Right forelimb (tissue), 1 donor: ENCODE measurements around the gene NCK2.

Experiments used
- DNase-seq: peaks from one replicate; pipeline ENCODE4 v3.0.0-alpha.2; 2018

NCK2 gene

GRCh38 chr2:105820151-105820550, 75.4 kb downstream of the NCK2 start:
- DNase-seq = no peak

GRCh38 chr2:105820691-105821090, 76.0 kb downstream of the NCK2 start:
- DNase-seq = no peak

DNA sequence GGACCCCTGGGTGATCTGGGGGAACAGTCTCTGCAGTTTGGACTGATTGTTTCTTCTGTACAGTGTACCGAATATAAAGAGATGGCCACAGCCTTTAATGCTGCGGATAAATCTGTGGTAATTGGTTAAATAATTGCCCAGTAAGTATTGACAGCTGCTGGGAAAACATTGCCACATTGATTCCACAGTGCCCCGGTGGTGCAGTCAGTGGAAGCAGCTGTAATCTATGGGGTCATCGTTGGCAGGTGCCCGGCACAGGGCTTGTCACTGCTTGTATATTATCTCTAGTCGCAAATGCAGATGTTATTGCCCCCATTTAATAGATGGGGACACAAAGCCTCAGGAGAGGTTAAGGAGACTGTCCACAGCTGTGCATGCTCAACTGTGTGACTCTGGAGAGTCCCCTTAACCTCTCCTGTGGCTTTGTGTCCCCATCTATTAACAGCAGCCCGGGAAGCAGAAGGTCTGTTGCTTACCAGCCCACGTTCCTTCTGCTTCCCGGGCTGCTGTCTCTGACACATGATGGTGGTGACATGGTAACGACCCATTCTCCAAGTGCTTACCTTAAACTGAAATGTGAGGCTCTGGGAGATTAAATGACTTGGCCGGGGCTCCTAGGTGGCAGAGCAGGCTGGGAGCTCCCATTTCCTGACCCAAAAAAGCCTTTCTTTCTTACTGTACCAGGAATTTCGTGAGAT, 76.9 kb downstream of the NCK2 start:
- DNase-seq = no peak

- no peak for DNase-seq
Observed at GRCh38 chr2:105822186-105822585, 77.5 kb downstream of the NCK2 start.

GRCh38 chr2:105824446-105824845, 79.7 kb downstream of the NCK2 start:
- DNase-seq = no peak

DNA sequence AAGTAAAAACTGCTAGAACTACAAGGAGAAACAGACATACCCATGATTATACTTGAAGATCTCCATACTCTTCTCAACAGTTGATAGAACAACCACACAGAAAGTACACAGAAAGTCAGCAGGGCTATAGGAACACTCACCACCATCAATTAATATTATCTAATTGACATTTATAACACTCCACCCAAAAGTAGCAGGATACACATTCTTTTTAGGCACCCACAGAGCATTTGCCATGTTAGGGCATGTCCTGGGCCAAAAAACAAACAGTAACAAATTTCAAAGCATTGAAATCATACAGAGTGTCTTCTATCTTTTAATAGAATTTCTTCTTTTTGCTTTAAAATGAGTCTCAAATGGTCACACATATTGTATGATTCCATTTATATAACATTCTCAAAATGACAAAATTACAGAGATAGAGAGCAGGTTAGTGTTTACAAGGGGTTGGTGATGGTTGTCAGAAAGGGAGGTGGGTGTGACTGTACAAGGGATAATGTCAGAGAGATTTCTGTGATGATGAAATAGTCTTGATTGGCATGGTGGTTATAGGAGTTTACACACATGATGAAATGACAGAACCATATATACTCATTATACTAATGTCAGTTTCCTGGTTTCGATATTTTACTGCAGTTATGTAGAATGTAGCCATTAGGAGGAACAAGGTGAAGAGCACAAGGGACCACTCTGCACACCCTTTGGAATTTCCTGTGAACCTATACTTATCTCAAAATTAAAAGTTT, 82.8 kb downstream of the NCK2 start:
- DNase-seq = no peak

GRCh38 chr2:105828558-105828957, 83.8 kb downstream of the NCK2 start:
- DNase-seq = no peak

DNA sequence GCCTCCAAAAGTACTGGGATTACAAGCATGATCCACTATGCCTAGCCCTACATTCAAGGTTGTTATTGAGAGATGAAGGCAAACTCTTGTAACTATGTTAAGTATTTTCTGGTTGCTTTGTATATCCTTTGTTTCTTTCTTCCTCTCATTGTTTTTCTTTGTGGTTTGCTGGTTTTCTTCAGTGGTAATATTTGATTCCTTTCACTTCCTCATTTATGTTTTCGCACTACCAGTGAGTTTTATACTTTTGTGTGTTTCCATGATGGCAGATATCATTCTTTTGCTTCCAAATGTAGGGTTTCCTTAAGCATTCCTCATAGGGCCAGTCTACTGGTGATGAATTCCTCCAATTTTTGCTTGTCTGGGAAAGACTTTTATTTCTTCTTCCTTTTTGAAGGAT, 90.2 kb downstream of the NCK2 start:
- no peak for DNase-seq

GRCh38 chr2:105836341-105836740, 91.6 kb downstream of the NCK2 start:
- no peak for DNase-seq

DNA sequence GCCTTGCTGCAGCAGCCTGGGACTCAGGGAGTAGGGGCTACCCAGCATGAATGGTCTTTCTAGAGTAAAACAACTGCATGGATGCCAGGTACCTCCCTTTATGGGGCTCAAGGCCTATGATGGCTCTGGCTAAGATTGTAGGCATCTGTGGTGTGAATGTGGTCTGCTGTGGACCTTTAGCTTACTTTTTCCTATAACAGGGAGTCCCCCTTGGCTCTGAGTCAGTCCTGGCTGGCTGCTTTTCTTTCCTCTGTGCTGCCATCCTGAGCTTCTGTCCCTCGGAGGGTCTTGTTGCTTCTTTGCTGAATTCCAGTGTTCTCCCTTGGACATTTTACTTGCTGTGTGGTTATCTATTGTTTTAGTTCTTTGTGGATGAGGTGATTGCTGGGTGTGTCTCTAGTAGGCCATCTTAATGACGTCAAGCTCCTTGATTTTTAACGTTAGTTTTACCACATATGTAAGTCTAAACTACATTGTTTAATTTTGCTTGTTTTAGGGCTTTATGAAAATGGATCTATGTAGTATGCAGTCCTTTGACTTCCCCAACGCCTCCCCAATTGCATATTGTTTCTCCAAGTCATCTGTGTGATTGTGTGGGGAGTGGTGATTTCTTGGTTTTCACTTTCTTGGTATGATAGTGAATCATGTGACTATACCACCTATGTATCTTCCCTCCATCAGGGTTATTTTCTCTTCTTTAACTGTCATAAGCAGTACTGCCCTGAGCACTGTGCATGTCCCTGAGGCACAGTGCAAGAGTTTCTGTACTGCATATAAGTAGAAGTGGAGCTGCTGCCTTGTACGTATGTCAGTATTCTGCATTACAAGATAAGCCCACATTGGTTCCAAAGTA, 92.4 kb downstream of the NCK2 start:
- DNase-seq = no peak

GRCh38 chr2:105839793-105840192, 95.1 kb downstream of the NCK2 start:
- DNase-seq = no peak

DNA sequence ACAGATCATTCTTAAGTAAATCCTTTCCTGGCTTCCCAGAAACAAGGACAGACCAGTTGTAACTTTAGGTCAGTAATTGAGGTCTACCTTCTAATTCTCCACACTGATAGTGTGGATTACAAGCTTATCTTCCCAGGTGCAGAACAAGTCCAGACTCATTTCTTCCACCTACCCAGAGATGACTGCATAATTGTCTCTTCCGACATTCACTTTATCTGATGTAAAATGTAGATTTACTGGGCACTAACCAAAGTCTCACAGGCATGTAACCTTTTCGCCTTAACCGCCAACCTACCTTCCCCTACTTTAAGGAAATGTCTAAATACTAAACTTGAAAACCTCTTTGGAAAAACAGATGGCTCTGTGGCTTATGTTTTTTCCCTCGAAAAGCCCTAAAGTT, 96.2 kb downstream of the NCK2 start:
- no peak for DNase-seq

DNA sequence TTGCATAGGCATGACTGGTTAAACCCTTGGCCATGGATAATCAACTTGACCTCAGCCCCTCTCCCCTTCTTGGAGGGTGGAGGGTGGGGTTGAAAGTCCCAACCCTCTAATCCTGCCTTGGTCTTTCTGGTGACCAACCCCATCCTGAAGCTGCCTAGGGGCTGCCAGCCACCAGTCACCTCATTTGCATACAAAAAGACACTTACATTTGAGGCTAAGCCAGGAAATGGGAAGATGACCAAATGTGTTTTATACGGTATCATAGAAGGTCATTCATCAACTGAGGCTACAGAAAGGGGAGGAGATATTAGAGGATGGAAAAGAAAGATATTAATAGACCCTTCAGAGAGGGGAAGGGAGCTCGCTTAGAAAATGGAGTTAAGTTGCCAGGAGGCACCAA, 96.8 kb downstream of the NCK2 start:
- no peak for DNase-seq

- no peak for DNase-seq
Observed at GRCh38 chr2:105842555-105842954, 97.8 kb downstream of the NCK2 start.

GRCh38 chr2:105843476-105844374, 99.0 kb downstream of the NCK2 start:
- DNase-seq = no peak

DNA sequence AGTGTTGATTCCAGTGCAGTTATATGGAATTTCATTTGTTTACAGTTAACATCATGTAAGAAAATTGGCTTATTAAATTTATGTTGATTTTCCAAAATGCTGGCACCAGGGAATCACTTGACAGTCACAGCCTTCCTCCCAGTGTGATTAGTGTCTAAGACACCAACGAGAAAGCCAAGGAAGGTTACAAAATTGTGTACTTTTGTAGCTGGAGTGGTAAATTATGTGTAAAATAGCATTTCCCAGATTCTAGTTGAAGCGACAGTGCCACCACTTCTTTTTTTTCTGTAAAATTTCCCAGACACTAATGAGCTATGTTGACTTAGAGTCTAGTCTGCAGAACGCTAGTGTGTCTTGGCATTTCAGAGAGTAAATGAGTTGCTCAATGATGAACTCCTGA, 101.3 kb downstream of the NCK2 start:
- DNase-seq = no peak

DNA sequence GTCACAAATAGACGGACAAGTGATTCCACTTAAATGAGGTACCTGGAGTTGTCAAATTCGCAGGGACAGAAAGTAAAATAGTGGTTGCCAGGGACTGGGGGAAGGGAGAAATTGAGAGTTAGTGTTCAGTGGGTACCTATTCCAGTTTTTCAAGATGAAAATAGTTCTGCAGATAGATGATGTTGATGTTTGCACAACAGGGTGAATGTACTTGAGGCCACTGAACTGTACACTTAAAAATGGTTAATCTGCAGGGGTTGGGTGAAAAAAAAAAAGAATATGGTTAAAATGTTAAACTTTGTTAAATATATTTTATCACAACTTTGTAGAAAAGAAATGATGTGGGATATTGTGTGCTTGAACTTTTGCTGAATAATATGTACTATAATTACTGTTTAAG, 102.3 kb downstream of the NCK2 start:
- DNase-seq = no peak

DNA sequence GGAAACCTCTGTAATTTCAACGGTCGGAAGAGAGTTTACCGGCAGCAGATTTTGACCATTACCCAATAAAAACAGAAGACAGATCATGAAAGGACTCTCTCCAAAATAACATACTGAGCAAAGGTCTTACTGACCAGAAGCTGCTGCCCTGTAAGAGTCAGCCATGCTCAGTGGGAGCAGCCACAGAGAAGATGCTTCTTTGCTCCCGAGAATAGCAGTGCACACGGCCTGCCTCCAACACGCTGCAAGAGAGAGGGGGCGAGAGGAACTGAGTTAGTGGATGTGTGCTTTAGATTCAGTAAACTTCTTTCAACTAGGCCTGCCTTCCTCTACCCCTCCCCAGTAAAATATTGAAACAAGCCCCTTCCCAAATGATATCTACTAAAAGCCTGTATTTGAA, 103.7 kb downstream of the NCK2 start:
- no peak for DNase-seq

GRCh38 chr2:105849431-105850179, 104.9 kb downstream of the NCK2 start:
- DNase-seq = no peak

- no peak for DNase-seq
Observed at GRCh38 chr2:105852066-105852465, 107.4 kb downstream of the NCK2 start.

- no peak for DNase-seq
Observed at GRCh38 chr2:105853354-105854088, 108.8 kb downstream of the NCK2 start.
